ENCODE results near the gene LENG9.

The LENG9 gene

GRCh38 chr19:54428323-54429175 lies 35.0 kb downstream of the LENG9 start:
- Histone ChIP-seq H3K27ac (no peak overlapping the region), H3K27me3 (replicated peaks) (no peaks in the 10 kb centered on the region), H3K36me3 (replicated peaks) (no peaks in the 10 kb centered on the region), H3K4me3 (ENCODE audit: low read depth, low read length) (no peak overlapping the region)
- TF ChIP-seq CTCF (IDR thresholded peaks at IDR 0.05; ENCODE audit: low read depth, low read length, missing control alignments) = no peak
- in situ Hi-C loops (cut with HindIII; ENCODE audit: low pct_ligation_motif_present, low sequenced_read_pairs) = no loop called here
- DNase-seq = no peak

GRCh38 chr19:54427586-54427985 lies 36.0 kb downstream of the LENG9 start:
- TF ChIP-seq CTCF (IDR thresholded peaks at IDR 0.05; ENCODE audit: low read depth, low read length, missing control alignments) = no peak
- no peaks in the 10 kb centered on the region for H3K36me3 ChIP-seq (replicated peaks)
- in situ Hi-C loops (cut with HindIII; ENCODE audit: low pct_ligation_motif_present, low sequenced_read_pairs) = no loop called here
- no peak overlapping the region for H3K4me3 ChIP-seq (ENCODE audit: low read depth, low read length)
- DNase-seq = no peak
- no peaks in the 10 kb centered on the region for H3K27me3 ChIP-seq (replicated peaks)
- no peak overlapping the region for H3K27ac ChIP-seq

- H3K4me3 ChIP-seq (ENCODE audit: low read depth, low read length) = no peak overlapping the region
- TF ChIP-seq CTCF (IDR thresholded peaks at IDR 0.05; ENCODE audit: low read depth, low read length, missing control alignments) = no peak
- H3K27ac ChIP-seq = no peak overlapping the region
- no peaks in the 10 kb centered on the region for H3K36me3 ChIP-seq (replicated peaks)
- no peaks in the 10 kb centered on the region for H3K27me3 ChIP-seq (replicated peaks)
- in situ Hi-C loops (cut with HindIII; ENCODE audit: low pct_ligation_motif_present, low sequenced_read_pairs) = no loop called here
- DNase-seq = no peak
Observed at GRCh38 chr19:54426291-54426931, 37.2 kb downstream of the LENG9 start.

GRCh38 chr19:54425382-54425723 lies 38.2 kb downstream of the LENG9 start:
- Histone ChIP-seq H3K36me3 (replicated peaks) (no peaks in the 10 kb centered on the region), H3K4me3 (ENCODE audit: low read depth, low read length) (no peak overlapping the region), H3K27me3 (replicated peaks) (peaks cover 2% of the 10 kb centered on the region), H3K27ac (no peak overlapping the region)
- TF ChIP-seq CTCF (IDR thresholded peaks at IDR 0.05; ENCODE audit: low read depth, low read length, missing control alignments) = no peak
- DNase-seq = no peak
- in situ Hi-C loops (cut with HindIII; ENCODE audit: low pct_ligation_motif_present, low sequenced_read_pairs) = no loop called here

GRCh38 chr19:54424660-54425381 lies 38.8 kb downstream of the LENG9 start:
- no peak overlapping the region for H3K4me3 ChIP-seq (ENCODE audit: low read depth, low read length)
- DNase-seq = no peak
- H3K36me3 ChIP-seq (replicated peaks) = no peaks in the 10 kb centered on the region
- in situ Hi-C loops (cut with HindIII; ENCODE audit: low pct_ligation_motif_present, low sequenced_read_pairs) = no loop called here
- no peak overlapping the region for H3K27ac ChIP-seq
- peaks cover 2% of the 10 kb centered on the region for H3K27me3 ChIP-seq (replicated peaks)
- TF ChIP-seq CTCF (IDR thresholded peaks at IDR 0.05; ENCODE audit: low read depth, low read length, missing control alignments) = no peak

Data from brain microvascular endothelial cell (primary cell).